HG02759 (cell line): ENCODE measurements around the gene TMCO4.

ENCODE experiments used
- ATAC-seq: cut with Tn5 transposase; IDR thresholded peaks from one replicate; pipeline ENCODE4 v1.9.1; 2021; ENCODE audit warnings: mild to moderate bottlenecking, moderate library complexity; ENCODE audit not compliant: unreplicated experiment

TMCO4 gene

GRCh38 chr1:19723874-19724273 is 75.8 kb downstream of the TMCO4 start:
- no peak for ATAC-seq

DNA sequence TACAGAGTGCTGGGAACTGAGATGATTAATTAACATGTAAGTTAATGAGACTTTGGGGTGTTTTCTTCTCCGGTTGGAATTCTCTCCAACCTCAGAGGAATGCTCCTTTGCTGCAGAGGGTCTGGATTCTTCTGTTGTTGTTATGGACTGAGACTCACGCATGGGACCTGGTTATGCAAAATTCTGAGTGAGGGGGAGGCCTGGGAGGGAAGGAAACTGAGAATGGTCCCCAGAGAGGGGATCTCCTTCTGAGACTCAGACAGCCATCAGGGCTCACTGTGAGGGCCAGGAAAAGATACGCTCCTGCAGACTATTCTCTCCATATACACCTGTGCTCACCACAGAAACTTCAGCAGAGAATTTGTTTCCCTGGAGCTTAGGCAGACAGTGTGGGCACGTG is 78.7 kb downstream of the TMCO4 start:
- no peak for ATAC-seq

GRCh38 chr1:19720174-19720573 is 79.5 kb downstream of the TMCO4 start:
- ATAC-seq: no peak

- ATAC-seq: no peak
Measured at GRCh38 chr1:19717467-19717866, 82.2 kb downstream of the TMCO4 start.

DNA sequence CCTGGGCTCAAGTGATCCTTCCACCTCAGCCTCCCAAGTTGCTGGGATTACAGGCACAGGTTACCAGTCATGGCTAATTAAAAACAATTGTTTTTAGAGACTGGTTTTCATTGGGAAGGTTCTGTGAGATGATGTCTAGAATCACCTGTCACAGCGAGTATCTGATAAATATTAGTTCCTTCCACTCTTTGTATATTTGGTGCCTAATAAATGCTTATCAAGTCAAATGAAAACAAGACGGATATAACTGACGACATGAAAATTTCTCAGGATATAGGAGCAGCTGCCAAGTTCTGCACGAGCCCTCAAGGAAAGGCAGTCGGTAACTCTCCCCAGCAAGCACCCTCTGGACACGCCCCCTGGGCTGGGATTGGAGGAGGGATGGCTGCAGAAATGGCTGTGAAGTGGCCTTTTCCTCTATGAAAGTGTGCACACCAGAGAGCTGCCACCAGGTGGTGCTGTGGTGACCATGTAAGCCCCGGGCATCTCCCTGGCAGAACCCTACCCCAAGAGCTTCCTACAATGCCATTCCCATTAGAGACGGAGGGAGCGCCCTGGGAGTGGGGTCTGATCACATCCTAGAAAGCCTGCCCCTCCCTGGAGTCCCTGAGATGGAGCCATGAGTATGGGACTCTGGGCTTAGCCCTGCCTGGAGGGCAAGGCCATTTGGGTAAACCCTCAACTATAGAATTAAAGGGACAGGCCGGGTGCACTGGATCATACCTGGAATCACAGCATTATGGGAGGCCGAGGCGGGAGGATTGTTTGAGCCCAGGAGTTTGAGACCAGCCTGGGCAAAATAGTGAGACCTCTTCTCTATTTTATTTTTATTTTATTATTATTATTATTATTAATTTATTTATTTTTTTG is 84.1 kb downstream of the TMCO4 start:
- ATAC-seq: peak; percentile 63

DNA sequence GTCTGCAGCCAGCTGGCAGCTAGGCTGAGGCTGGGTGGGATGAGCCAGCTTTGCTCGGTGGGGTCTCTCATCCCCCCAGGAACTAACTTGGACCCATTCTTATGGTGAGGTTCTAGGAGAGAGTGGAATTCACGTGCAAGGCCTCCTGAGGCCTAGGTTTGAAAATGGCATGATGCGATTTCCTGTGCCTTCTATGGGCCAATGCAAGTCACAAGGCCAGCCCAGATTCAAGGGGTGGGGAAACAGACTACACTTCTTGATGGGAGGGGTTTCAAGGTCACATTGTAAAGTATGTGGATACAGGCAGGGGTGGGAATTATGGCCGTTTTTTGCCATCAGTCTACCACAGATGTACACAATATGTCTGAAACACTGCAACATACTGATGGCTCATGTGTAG is 86.8 kb downstream of the TMCO4 start:
- no peak for ATAC-seq

DNA sequence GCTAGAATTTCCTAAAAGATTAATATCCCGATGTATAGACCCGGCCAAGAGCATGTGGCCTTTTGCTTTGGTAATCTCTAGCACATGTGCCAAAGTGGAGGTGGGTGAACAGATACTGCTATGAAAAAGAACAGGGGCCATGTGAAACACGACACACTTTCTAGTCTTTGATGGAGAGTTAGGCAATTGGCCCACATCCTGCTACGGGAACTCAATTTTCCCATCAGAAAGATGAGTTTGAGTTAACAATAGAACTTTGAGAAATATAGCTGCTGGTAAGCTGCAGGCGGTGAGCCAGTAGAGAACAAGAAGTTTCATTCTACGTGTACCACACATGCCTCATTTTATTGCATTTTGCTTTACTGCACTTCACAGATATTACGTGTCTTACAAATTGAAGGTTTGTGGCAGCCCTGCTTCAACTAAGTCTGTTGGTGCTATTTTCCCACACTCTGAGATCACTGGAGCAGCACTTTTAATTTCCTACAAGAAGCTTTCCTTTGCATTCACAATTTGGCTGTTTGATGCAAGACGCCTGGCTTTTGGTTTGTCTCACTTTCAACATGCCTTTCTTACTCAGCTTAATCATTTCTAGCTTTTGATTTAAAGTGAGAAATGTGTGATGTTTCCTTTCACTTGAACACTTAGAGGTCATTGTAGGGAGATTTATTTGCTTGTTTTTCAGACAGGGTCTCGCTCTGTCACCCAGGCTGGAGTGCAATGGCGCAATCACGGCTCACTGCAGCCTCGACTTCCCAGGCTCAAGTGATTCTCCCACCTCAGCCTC is 88.7 kb downstream of the TMCO4 start:
- ATAC-seq: peak; percentile 50

DNA sequence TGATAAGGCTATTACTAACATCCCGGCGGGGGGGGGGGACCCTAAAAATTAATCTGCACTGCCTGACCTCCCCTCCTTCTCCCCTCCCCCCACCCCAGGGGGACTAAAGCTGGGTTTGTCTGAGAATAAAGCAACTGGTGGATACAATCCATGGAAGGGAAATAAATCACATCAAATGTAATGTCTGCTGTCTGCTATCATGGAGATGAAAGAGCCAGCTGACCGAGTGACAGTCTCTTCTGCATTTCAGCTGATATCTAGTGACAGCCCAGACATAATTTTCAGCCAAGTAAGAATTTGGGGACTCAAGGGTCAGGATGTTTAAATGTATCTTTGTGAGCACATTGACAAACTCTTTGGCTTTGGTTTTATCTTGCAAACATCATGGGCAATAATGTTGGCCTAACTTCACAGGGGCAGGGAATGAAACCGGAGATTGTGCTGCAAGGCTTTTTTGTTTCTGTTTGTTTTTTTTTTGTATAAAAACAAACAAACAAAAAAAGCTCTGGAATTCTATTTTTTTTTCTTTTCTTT is 90.4 kb downstream of the TMCO4 start:
- no peak for ATAC-seq

- ATAC-seq: no peak
Measured at GRCh38 chr1:19708567-19709110, 91.1 kb downstream of the TMCO4 start.

GRCh38 chr1:19706136-19706535 is 93.6 kb downstream of the TMCO4 start:
- ATAC-seq: no peak

DNA sequence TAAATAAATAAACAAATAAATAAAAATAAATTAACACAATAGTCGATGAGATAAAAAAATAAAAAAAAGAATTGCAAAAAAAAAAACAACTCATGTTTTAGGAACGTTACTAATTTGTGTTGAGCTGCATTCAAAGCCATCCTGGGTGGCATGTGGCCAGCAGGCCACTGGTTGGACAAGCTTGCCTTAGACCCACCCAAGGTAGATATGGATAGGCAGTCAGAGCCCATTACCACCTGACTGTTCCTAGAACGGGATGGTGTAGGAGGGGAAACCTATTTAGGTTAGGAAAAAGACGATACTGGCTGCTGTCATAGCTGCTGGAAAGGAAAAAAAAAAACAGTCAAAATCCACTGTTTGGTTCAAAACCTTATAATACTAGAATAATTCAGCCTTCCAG is 94.3 kb downstream of the TMCO4 start:
- no peak for ATAC-seq

DNA sequence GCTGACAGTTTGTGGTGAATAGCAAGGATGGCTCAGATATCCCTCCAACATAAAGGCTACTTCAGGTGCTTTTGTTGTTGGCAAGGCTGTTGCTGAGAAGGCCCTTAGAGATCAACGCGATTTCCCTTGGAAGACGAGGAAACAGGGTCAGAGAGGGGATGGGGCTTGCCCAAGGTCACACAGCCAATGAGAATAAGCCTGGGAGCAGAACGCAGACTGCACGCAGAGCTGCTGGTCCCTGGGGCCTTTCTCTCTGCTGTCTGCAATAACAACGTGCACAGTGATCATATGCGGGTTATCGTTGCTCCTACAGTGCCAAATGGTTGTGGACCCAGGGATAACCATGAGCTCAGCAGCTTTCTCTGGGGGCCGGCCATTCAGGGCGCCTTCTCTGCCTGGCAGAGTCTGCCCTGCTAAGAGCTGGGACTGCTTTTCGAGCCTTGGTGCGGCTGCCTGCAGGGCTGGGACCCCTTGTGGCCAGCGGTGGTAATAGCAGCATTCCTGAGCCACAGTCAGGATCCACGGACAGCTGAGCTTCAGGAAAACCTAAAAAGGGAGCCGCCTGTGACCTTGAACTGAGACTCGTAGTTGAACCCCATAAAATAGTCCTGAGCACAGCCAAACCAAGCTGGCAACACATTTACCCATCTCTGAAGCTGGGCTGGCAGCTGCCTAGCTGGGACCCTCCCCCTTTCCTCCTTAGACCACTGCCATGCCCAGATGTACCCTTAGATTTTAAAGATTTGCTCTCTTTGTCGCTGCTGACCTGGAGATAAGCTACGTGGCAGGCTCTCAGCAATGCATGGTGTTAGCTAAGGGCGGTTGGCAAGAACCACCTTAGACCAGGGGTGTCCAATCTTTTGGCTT is 95.2 kb downstream of the TMCO4 start:
- ATAC-seq: no peak

GRCh38 chr1:19703280-19703679 is 96.4 kb downstream of the TMCO4 start:
- no peak for ATAC-seq

DNA sequence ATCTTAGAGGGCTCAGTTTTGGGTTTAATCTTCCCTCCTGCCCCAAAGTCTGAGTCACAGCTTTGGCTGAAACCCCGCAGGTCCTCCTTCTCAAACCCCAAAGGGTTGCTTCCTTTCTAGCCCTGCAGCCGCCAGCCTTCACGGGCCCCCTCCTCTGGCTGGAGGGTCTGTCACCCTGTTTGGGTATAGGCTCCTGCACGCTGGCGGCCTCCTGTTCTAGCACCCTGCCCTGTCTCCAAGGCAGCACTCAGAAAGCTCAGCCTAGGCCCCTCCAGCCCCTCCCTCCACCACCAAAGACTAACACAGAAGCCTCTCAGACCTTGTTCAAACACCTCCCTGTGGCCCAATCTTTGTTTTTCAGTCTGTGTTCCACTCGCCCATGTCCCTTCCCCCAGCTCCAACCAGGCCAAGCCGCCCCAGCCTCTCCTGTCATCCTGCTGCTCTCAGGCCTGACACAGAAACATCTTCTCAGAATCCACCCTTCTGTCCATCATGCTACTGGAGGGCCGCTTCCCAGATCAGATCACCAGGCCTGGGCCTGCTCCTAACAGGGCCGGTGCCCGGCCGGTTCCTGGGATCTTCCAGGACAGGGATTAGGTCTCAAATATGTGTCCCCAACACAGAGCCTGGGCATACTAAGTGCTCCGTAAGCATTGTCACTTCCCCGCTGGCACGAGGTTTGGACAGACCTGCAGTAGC is 99.5 kb downstream of the TMCO4 start:
- no peak for ATAC-seq

GRCh38 chr1:19698181-19698580 is 101.5 kb downstream of the TMCO4 start:
- no peak for ATAC-seq

- no peak for ATAC-seq
Measured at GRCh38 chr1:19696820-19697219, 102.9 kb downstream of the TMCO4 start.

DNA sequence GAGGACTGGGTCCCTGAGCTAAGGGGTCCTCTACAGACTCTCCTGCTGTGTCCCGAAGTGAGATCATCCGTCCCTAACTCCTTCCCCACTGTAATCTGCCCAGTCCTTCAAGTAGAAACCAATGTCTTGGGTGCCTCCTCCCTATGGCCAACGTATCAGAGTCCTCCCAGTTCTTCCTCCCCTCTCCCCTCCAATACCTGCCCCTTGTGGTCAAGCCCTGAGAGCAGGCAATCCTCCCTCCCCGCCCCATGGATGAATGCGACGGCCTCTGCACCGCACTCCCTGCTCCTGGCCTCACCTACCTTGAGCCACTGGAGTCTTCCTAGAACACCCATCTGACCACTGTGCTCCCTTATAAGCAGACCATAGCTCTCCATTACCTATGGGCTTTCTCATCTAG is 103.9 kb downstream of the TMCO4 start:
- no peak for ATAC-seq

- no peak for ATAC-seq
Measured at GRCh38 chr1:19694298-19694697, 105.4 kb downstream of the TMCO4 start.

DNA sequence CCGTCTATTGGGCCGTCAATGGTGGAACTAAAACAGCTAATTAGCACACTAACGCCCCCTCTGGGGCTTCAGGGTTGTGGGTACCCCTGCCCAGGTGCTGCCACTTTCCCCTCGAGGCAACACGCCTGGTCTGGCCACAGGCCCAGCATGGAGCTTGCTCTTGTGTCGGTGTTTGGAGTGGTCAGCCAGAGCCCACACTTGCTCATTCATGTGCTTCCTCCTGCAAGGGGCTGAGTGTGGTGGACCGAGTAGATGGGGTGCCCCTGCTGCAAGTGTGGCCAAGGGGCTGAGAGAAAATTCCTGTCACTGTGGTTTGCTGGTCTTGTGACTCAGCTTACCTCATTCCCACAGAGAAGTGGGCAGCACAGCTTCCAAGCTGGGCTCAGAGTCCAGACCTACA is 109.4 kb downstream of the TMCO4 start:
- ATAC-seq: no peak

- no peak for ATAC-seq
Measured at GRCh38 chr1:19689856-19690255, 109.9 kb downstream of the TMCO4 start.
